Dermis lymphatic vessel endothelial cell (primary cell): ENCODE data around the gene XPR1. TPM values are rescaled to one million over a fixed set of nuclear protein-coding genes. Genes with fewer than 3 reads are reported as not detected.

Experiments
- total RNA-seq: library from RNA; depleted of rRNA; stranded (reverse); fragments of >200 nt; gene quantifications from 2 replicates; pipeline ENCODE4 v1.2.1, GENCODE V29; 2014

The XPR1 gene
- total RNA-seq = 28.4 and 37.8 TPM in 2 replicates

GRCh38 chr1:180631766-180632325, at the start of gene XPR1:
XPR1 (plus strand) TSS chr1:180632022; CDS start chr1:180632202, 180 bp downstream.

GRCh38 chr1:180912801-180913565, 281.2 kb downstream of the XPR1 start, which contains the start of gene KIAA1614:
KIAA1614 (plus strand) TSS chr1:180912897; CDS start chr1:180913244, 347 bp downstream.

Other genes with a start within 250 kb of the XPR1 start
- gene ACBD6, start 129.4 kb upstream of the XPR1 start, total RNA-seq = 53.2 and 67.9 TPM in 2 replicates
- gene OVAAL, start 73.1 kb upstream of the XPR1 start, total RNA-seq = not detected in 2 replicates